Dermis microvascular lymphatic vessel endothelial cell (primary cell): Measurements from ENCODE around the gene FAM174C. TPM values are rescaled to one million over a fixed set of nuclear protein-coding genes. Genes with fewer than 3 reads are reported as not detected.

Experiments
- DNase-seq, 2 donors: peaks; one replicate each; pipeline versions ENCODE4 v3.0.0 to v3.0.0-alpha.2; 2010; ENCODE audit warnings: low read depth in 2 of 2
- total RNA-seq: library from RNA; depleted of rRNA; stranded (reverse); fragments of >200 nt; gene quantifications from 2 replicates; pipeline ENCODE4 v1.2.1, GENCODE V29; 2014

The FAM174C gene
- total RNA-seq, 1 donor from 2014 or later: 16.4 TPM

- no peak for DNase-seq
Measured at GRCh38 chr19:1284979-1285736, 9.8 kb downstream of the FAM174C start.

GRCh38 chr19:1285737-1286360 is 10.5 kb downstream of the FAM174C start, which contains the start of gene EFNA2:
Gene EFNA2, plus strand, starts transcription at chr19:1285873. Its CDS starts 296 bp downstream, at chr19:1286169.
- DNase-seq: no peak

- DNase-seq: no peak
Measured at GRCh38 chr19:1286487-1287353, 11.4 kb downstream of the FAM174C start.

DNA sequence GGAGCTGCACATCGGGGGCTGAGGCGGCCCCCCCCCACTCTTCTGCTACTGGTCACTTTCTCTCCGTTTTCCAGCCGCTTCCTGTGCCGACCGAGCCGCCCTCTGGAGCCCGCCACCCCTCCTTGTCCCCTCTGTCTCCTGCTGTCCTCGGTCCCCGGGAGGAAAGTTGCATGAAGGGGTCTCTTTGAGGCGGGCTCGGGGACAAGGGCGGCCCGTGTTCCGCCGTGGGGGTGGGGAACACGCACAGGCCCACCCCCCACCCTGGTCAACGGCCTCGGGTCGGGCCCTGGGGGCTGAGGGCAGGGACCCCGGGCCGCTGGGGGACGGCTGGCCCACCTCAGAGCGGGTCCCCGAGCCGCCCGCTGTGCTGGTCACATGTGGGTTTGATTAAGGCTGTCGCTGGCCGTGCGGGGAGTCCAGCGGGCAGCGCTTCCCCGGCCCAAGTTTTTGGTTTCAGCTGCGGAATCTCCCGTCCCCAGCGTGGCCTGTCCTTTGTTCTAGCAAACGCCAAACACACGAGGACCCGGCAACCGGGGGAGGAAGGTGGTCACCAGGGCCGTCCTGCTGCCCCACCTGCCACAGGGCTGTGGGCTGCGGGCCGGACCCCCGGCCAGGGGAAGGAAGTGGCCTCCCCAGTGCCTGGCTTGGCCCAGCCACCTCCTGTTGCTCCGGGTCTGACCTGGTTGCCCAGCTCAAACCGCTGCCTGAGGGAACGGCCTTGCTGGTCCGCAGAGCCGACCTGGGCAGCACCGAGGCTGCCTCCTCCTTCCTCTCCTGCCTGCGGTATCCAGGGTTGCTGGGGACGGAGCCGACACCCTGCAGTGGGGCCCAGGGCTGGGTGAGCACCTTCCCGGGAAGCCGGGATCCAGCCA is 12.3 kb downstream of the FAM174C start:
- no peak for DNase-seq

GRCh38 chr19:1288226-1288612 is 12.9 kb downstream of the FAM174C start:
- DNase-seq: no peak

DNA sequence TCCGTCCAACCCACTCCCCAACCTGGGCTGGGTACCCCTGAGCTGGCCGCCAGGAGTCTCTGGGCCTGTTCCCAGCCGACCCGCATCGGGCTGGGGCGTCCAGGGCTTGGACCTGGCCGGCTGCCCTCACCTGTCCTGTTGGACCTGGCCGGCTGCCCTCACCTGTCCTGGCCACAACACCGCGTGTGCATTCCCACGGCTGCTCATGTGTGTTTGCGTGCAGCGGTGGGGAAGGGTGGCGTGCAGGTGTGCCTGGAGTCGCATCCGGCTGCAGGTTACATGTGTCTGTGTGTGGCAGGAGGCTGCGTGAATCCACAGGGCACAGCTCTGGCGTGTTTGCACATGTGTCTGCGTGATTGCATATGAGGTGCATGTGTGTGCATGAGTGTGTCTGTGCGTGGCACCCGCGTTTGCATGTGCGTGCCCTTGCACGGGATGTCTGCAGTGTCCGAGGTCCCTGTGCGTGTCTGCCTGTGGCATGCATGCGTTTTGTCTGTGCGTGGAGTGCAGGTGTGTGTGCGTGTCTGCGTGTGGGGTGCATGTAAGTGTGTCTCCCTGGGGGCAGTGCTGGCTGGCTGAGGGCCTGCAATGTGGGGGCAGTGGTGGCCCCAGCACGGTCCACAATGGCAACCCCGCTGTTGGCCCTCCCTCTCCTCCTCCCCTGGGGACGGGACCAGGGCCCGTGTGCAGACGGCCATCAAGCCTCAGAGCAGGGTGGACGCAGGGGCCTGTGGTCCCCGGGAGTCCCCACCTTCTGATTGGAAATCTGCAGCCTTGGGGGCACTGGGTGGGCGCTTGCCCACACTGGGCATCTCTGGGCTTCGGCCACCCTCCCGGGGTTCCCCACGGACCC is 13.7 kb downstream of the FAM174C start:
- no peak for DNase-seq

GRCh38 chr19:1289686-1290025 is 14.3 kb downstream of the FAM174C start:
- no peak for DNase-seq

GRCh38 chr19:1290196-1290702 is 14.9 kb downstream of the FAM174C start:
- no peak for DNase-seq

DNA sequence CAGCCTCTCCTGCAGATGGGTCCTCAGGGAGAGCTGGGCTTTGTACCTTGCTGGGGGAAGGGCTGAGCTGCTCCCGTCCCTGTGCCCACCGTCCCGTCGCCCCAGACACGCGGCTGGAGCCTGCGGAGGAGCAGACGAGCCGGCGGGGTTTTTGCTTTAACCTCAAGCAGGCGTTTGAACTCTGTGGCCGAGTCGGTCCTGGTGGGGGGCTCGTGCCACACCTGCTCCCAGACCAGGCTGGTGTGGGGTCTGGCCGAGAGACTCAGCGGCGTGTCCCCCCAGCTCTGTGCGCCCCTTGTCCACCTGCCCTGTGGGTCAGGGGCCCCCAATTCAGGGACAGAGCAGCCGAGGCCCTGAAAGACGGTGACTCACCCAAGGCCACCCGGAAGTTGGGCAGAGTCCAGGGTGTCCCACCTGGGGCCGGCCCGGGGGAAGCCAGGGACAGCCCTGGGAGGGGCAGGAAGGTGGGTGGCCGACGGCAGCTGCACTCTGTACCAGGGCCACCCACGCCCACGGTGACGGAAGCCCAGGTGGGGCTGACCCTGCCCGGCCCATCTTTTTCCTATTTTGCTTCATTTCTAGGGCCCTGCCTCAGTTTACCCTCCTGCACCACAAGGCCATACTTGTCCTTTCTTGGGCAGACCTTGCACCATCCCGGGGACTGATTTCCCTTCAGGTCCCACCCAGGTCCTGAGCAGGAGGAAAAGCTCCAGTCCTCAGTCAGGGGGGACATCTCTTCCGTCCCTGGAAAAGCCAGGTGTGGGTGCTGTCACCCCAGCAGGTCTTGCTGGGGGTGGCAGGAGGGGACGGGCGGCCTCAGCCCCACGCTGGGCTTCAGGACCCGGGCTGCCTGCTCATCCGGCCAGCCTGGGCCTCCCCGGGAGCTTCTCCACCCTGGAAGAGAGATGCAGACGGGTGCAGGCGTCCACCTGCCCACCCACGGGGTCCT is 15.6 kb downstream of the FAM174C start:
- DNase-seq: no peak

GRCh38 chr19:1291761-1292418 is 16.6 kb downstream of the FAM174C start:
- no peak for DNase-seq

GRCh38 chr19:1292419-1293151 is 17.3 kb downstream of the FAM174C start:
- DNase-seq: no peak

GRCh38 chr19:1293782-1294604 is 18.7 kb downstream of the FAM174C start:
- no peak for DNase-seq

DNA sequence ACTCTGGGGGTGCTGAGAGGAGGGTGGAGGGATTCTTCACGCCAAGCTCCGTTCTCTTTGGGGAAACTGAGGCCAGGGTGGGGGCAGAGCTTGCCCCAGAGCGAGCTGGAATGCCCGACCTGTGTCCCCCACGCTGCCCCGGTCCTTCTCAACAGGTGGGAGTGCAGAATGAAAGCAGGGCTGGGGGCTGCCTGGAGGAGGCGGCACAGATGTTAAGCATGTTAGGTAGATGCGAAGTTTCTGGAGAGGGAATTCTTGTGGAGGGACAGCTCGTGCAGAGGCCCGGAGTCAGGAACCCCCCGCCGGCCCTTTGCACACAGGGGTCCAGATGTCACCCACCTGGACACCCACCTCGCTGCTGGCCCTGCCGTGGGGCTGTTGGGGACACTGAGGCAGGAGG is 19.4 kb downstream of the FAM174C start:
- DNase-seq: no peak

GRCh38 chr19:1295169-1296012 is 20.1 kb downstream of the FAM174C start:
- no peak for DNase-seq

DNA sequence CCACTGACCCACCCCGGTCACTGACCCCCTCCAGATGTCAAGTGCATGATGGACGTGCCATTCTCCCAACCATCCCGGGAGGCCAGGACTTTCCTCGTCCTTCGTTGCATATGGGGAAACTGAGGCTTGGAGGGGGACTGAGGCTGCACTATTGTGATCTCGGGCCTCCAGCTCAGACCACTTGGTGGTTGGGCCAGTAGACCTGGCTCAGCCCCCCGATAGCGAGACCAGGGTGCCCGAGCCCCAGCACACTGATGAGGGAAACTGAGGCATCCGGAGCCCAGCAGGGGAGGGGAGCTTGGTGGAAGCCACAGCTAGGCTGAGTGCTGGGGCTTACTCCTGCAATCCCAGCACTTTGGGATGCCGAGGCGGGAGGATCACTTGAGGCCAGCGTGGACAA is 20.7 kb downstream of the FAM174C start:
- no peak for DNase-seq
